ENCODE results near the gene GDPD5. TPM values are rescaled to one million over a fixed set of nuclear protein-coding genes. Genes with fewer than 3 reads are reported as not detected.

GDPD5 gene
- total RNA-seq, 6 donors from 2014 or later, result 5.7 to 34.6 (median 14.0) TPM

- H3K27ac ChIP-seq, result no peak overlapping the region
- H3K4me1 ChIP-seq, result peaks cover 3 to 11% (median 6%) of the 10 kb centered on the region in 4 donors
- DNase-seq, result no peak
- WGBS, 2 donors, result 79 to 93% methylated on average over 3 to 12 of the region's 12 CpGs
- TF ChIP-seq EP300 (IDR thresholded peaks at IDR 0.05) (no peak), CTCF (IDR thresholded peaks at IDR 0.05) (no peak), POLR2AphosphoS5 (IDR thresholded peaks at IDR 0.05) (no peak), POLR2A (IDR thresholded peaks at IDR 0.05) (no peak)
- H3K9me3 ChIP-seq, result no peaks in the 10 kb centered on the region
- H3K4me3 ChIP-seq, result no peak overlapping the region
- no peak for ATAC-seq (ENCODE audit: low FRiP score in 2 of 2)
- peaks cover 0 to 3% (median 0%) of the 10 kb centered on the region in 4 donors for H3K27me3 ChIP-seq
- H3K36me3 ChIP-seq, result peaks cover 0 to 8% (median 3%) of the 10 kb centered on the region in 4 donors
These were observed 90.7 kb downstream of the GDPD5 start for GRCh38 chr11:75434886-75435570.

- H3K27ac ChIP-seq, result no peak overlapping the region
- H3K36me3 ChIP-seq, result peaks cover 0 to 8% (median 3%) of the 10 kb centered on the region in 4 donors
- H3K4me3 ChIP-seq, result no peak overlapping the region
- peaks cover 8 to 19% (median 13%) of the 10 kb centered on the region in 4 donors for H3K4me1 ChIP-seq
- H3K27me3 ChIP-seq, result peaks cover 0 to 13% (median 2%) of the 10 kb centered on the region in 4 donors
- TF ChIP-seq POLR2AphosphoS5 (IDR thresholded peaks at IDR 0.05) (no peak), EP300 (IDR thresholded peaks at IDR 0.05) (no peak), CTCF (IDR thresholded peaks at IDR 0.05) (no peak), POLR2A (IDR thresholded peaks at IDR 0.05) (no peak)
- no peak for DNase-seq
- 80 to 96% methylated on average over 1 to 4 of the region's 4 CpGs for WGBS, 2 donors
- peaks cover 0 to 5% (median 0%) of the 10 kb centered on the region in 4 donors for H3K9me3 ChIP-seq
- ATAC-seq (ENCODE audit: low FRiP score in 2 of 2), result no peak
These were observed 91.7 kb downstream of the GDPD5 start for GRCh38 chr11:75434051-75434450.

GRCh38 chr11:75433443-75433842 lies 92.3 kb downstream of the GDPD5 start:
- peaks cover 8 to 24% (median 16%) of the 10 kb centered on the region in 4 donors for H3K4me1 ChIP-seq
- H3K4me3 ChIP-seq, result no peak overlapping the region
- no peak for DNase-seq
- no peak for ATAC-seq (ENCODE audit: low FRiP score in 2 of 2)
- peaks cover 0 to 13% (median 2%) of the 10 kb centered on the region in 4 donors for H3K27me3 ChIP-seq
- H3K36me3 ChIP-seq, result peaks cover 0 to 8% (median 2%) of the 10 kb centered on the region in 4 donors
- H3K9me3 ChIP-seq, result peaks cover 0 to 5% (median 0%) of the 10 kb centered on the region in 4 donors
- WGBS, 2 donors, result 78 to 79% methylated on average over 6 of the region's 6 CpGs
- no peak overlapping the region for H3K27ac ChIP-seq
- TF ChIP-seq CTCF (IDR thresholded peaks at IDR 0.05) (no peak), POLR2AphosphoS5 (IDR thresholded peaks at IDR 0.05) (no peak), EP300 (IDR thresholded peaks at IDR 0.05) (no peak), POLR2A (IDR thresholded peaks at IDR 0.05) (no peak)

GRCh38 chr11:75432911-75433321 lies 92.8 kb downstream of the GDPD5 start, which contains the start of gene KLHL35:
TSS of gene KLHL35 (minus strand) at chr11:75433203. CDS start at chr11:75430629, 2,574 bp downstream.
- ATAC-seq (ENCODE audit: low FRiP score in 2 of 2) (no peak), DNase-seq (no peak)
- Histone ChIP-seq H3K27me3 (peaks cover 0 to 13% (median 2%) of the 10 kb centered on the region in 4 donors), H3K9me3 (peaks cover 0 to 5% (median 0%) of the 10 kb centered on the region in 4 donors), H3K4me3 (no peak within 1 kb of the TSS), H3K27ac (no peak within 1 kb of the TSS), H3K4me1 (peaks cover 8 to 26% (median 18%) of the 10 kb centered on the region in 4 donors), H3K36me3 (peaks cover 0 to 8% (median 0%) of the 10 kb centered on the region in 4 donors)
- WGBS, 2 donors, result 26 to 39% methylated on average over 12 to 14 of the region's 14 CpGs
- no peak for TF ChIP-seq POLR2AphosphoS5 (IDR thresholded peaks at IDR 0.05)
- no peak for TF ChIP-seq POLR2A (IDR thresholded peaks at IDR 0.05)
- TF ChIP-seq EP300 (IDR thresholded peaks at IDR 0.05), result no peak
- TF ChIP-seq CTCF (IDR thresholded peaks at IDR 0.05), result no peak
